Sigmoid colon (tissue), 7 donors: ENCODE measurements around the gene TMEM198. TPM values are rescaled to one million over a fixed set of nuclear protein-coding genes. Genes with fewer than 3 reads are reported as not detected.
A peak's percentile ranks its signal among the peaks of the same experiment; 100 is the strongest.

ENCODE experiments used
- DNase-seq: peaks from one replicate; pipeline ENCODE4 v3.0.0-alpha.2; 2019
- H3K27ac ChIP-seq, 4 donors: fragments of 200-600 bp; sonication (generic); one replicate each; pipeline ENCODE4 v1.5.1; 2016 to 2019; ENCODE audit warnings: mild to moderate bottlenecking in 1 of 4
- H3K27me3 ChIP-seq, 3 donors: fragments of 200-600 bp; sonication (generic); one replicate each; pipeline ENCODE4 v1.5.1; 2019; ENCODE audit warnings: mild to moderate bottlenecking in 1 of 3
- H3K36me3 ChIP-seq, 4 donors: fragments of 200-600 bp; sonication (generic); one replicate each; pipeline ENCODE4 v1.5.1; 2016 to 2019
- H3K4me1 ChIP-seq, 4 donors: fragments of 200-600 bp; sonication (generic); one replicate each; pipeline ENCODE4 v1.5.1; 2017 to 2019
- H3K4me3 ChIP-seq, 4 donors: fragments of 200-600 bp; sonication (generic); one replicate each; pipeline ENCODE4 v1.5.1; 2017 to 2019; ENCODE audit warnings: mild to moderate bottlenecking in 2 of 4, moderate library complexity in 1 of 4
- H3K9me3 ChIP-seq, 4 donors: fragments of 200-600 bp in 3 of 4; sonication (generic) in 3 of 4; one replicate each; pipeline versions ENCODE4 v1.5.1 to v1.6.1; 2013 to 2019
- EP300 ChIP-seq, 4 donors: sonication (generic); formaldehyde crosslinking; IDR thresholded peaks; one replicate each; pipeline ENCODE4 v1.6.1; 2017; ENCODE audit warnings: antibody characterized with exemption in 4 of 4
- POLR2A ChIP-seq, 2 donors: fragments of 450-650 bp; IDR thresholded peaks; one replicate each; pipeline ENCODE4 v1.6.1; 2016; ENCODE audit warnings: antibody characterized with exemption in 2 of 2, mild to moderate bottlenecking in 2 of 2, moderate library complexity in 2 of 2
- POLR2AphosphoS5 ChIP-seq, 4 donors: sonication (generic); formaldehyde crosslinking; IDR thresholded peaks; one replicate each; pipeline ENCODE4 v1.6.1; 2017; ENCODE audit warnings: antibody characterized with exemption in 4 of 4
- WGBS, 2 donors: extraction: QIAGEN DNeasy Blood & Tissue Kit; methylation state at CpG; one replicate each; pipeline ENCODE4 v1.1.7; 2013; 5-methylcytosine and 5-hydroxymethylcytosine counted together
- intact Hi-C: fragments of 100-400 bp; cut with DNase I; formaldehyde crosslinking; loops from one replicate; pipeline ENCODE4 v1.15.1; 2023
- polyA plus RNA-seq, 3 donors: library from polyadenylated mRNA; stranded (reverse); fragments of 200-250 nt; gene quantifications; one replicate each; pipeline ENCODE4 v1.2.3, GENCODE V29; 2013
- total RNA-seq, 4 donors: library from RNA; depleted of rRNA; stranded (reverse); fragments of >200 nt; gene quantifications; one replicate each; pipeline ENCODE4 v1.1.0, GENCODE V29; 2016
- TF ChIP-seq, protein P1 (sequence below), 4 experiments: fragments of 450-650 bp in 3 of 4; fragments of 200-600 bp in 1 of 4; IDR thresholded peaks; one replicate each; pipeline ENCODE4 v1.5.1; 2016 to 2019; ENCODE audit warnings: antibody characterized with exemption in 4 of 4, mild to moderate bottlenecking in 3 of 4, moderate library complexity in 2 of 4
- donor health status: healthy with polysubstance abuse.
- donor health status: Bipolar disorder and iron deficiency.
- donor health status: healthy.

Gene TMEM198
- total and polyA plus RNA-seq, 7 donors, result 0.71 to 3.9 (median 1.6) TPM; not detected in 1

DNA sequence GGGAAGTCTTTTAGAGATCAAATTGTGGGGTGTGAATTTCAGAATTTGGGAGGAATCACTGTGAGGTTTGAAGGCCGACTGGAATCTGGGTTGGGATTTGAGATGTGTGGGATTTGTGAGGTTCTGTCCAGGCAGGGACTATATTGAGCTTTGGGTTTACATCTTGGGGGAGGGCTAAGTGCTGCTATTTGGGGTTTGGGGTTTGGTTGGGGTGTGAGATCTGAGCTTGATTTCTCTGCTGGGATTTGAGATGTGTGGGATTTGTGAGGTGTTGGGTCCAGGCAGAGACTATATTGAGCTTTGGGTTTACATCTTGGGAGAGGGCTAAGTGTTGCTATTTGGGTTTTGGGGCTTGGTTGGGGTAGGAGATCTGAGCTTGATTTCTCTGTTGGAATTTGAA, 44.3 kb upstream of the TMEM198 start:
- peaks cover 0 to 19% (median 11%) of the 10 kb centered on the region in 4 donors for H3K36me3 ChIP-seq
- H3K9me3 ChIP-seq, result no peaks in the 10 kb centered on the region
- peak overlapping the region; percentile 62 to 76 (median 70) for H3K4me3 ChIP-seq
- DNase-seq, result no peak
- no peak overlapping the region for H3K27ac ChIP-seq
- no peaks in the 10 kb centered on the region for H3K27me3 ChIP-seq
- H3K4me1 ChIP-seq, result peaks cover 0 to 53% (median 43%) of the 10 kb centered on the region in 4 donors
- intact Hi-C loops, result loop anchor here (2.0 kb wide), 1 partner anchor 99 kb away; no protein-coding TSS in a partner anchor
- 71 to 79% methylated on average over 1 of the region's 1 CpG for WGBS, 2 donors
- TF ChIP-seq POLR2A (IDR thresholded peaks at IDR 0.05) (no peak), EP300 (IDR thresholded peaks at IDR 0.05) (no peak), POLR2AphosphoS5 (IDR thresholded peaks at IDR 0.05) (no peak)
- TF ChIP-seq, protein P1, sequence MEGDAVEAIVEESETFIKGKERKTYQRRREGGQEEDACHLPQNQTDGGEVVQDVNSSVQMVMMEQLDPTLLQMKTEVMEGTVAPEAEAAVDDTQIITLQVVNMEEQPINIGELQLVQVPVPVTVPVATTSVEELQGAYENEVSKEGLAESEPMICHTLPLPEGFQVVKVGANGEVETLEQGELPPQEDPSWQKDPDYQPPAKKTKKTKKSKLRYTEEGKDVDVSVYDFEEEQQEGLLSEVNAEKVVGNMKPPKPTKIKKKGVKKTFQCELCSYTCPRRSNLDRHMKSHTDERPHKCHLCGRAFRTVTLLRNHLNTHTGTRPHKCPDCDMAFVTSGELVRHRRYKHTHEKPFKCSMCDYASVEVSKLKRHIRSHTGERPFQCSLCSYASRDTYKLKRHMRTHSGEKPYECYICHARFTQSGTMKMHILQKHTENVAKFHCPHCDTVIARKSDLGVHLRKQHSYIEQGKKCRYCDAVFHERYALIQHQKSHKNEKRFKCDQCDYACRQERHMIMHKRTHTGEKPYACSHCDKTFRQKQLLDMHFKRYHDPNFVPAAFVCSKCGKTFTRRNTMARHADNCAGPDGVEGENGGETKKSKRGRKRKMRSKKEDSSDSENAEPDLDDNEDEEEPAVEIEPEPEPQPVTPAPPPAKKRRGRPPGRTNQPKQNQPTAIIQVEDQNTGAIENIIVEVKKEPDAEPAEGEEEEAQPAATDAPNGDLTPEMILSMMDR (IDR thresholded peaks at IDR 0.05), result no peak

DNA sequence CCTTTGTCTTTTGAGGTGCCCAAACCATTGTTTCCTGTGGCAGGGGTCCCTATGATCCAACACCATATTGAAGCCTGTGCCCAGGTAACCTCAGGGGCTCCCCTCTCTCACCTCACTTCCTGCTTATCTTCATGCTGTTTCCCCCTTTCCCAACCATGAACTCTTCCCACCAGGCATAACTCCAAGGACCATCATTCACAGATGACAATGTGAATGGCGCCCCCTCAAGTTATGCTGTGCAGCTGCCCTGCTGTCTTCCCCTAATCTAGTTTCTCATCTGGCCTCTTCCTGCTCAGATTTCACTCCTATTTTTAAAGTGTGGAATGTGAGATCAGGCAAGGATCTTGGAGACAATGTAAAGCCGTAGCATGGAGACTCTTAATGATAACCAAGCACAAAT, 43.7 kb upstream of the TMEM198 start:
- no peak overlapping the region for H3K27ac ChIP-seq
- TF ChIP-seq, protein P1 (IDR thresholded peaks at IDR 0.05), result no peak
- TF ChIP-seq POLR2AphosphoS5 (IDR thresholded peaks at IDR 0.05) (no peak), POLR2A (IDR thresholded peaks at IDR 0.05) (no peak), EP300 (IDR thresholded peaks at IDR 0.05) (no peak)
- DNase-seq, result no peak
- H3K36me3 ChIP-seq, result peaks cover 0 to 23% (median 14%) of the 10 kb centered on the region in 4 donors
- no peaks in the 10 kb centered on the region for H3K27me3 ChIP-seq
- H3K9me3 ChIP-seq, result no peaks in the 10 kb centered on the region
- H3K4me1 ChIP-seq, result peaks cover 0 to 48% (median 38%) of the 10 kb centered on the region in 4 donors
- 96 to 98% methylated on average over 2 of the region's 2 CpGs for WGBS, 2 donors
- no peak overlapping the region for H3K4me3 ChIP-seq
- intact Hi-C loops, result no loop called here

DNA sequence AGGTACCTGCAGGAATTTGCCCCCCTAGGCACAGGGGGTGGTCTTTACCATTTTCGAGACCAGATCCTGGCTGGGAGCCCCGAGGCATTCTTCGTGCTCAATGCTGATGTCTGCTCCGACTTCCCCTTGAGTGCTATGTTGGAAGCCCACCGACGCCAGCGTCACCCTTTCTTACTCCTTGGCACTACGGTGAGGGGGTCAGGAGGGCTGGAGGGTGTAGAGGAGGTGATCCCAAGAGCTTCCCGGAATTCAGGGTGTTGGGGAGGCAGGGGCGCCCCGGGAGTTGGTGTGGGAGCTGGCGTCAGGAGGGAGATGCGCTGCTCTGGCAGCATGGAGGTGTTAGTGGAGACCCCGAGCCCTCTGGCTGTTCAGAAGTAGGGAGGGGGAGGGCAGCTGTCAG, 42.0 kb upstream of the TMEM198 start:
- intact Hi-C loops, result no loop called here
- WGBS, 2 donors, result 96 to 97% methylated on average over 14 of the region's 14 CpGs
- no peaks in the 10 kb centered on the region for H3K9me3 ChIP-seq
- H3K36me3 ChIP-seq, result peaks cover 8 to 38% (median 27%) of the 10 kb centered on the region in 4 donors
- H3K4me1 ChIP-seq, result peaks cover 0 to 31% (median 21%) of the 10 kb centered on the region in 4 donors
- H3K4me3 ChIP-seq, result no peak overlapping the region
- H3K27ac ChIP-seq, result no peak overlapping the region
- TF ChIP-seq POLR2A (IDR thresholded peaks at IDR 0.05) (no peak), POLR2AphosphoS5 (IDR thresholded peaks at IDR 0.05) (no peak), EP300 (IDR thresholded peaks at IDR 0.05) (no peak)
- TF ChIP-seq, protein P1 (IDR thresholded peaks at IDR 0.05), result no peak
- DNase-seq, result no peak
- H3K27me3 ChIP-seq, result no peaks in the 10 kb centered on the region

DNA sequence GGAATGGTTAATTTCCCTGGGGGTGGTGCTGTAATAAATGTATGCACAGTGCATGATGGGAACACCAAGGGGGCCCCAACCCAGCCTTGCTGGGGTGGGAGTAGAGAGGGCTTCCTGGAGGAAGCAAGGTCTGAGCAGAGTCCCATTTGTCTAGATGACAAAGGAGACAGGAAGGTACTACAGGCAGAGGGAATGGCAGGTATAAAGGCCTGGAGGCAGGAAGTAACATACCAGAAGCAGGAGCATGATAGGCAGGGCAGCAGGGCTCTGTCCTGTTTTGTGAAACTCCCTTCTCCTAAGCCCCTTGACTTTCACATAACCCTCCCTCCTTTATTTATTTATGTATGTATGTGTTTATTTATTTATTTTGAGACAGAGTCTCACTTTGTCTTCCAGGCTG, 41.2 kb upstream of the TMEM198 start:
- Histone ChIP-seq H3K27me3 (no peaks in the 10 kb centered on the region), H3K4me3 (no peak overlapping the region), H3K27ac (no peak overlapping the region), H3K9me3 (no peaks in the 10 kb centered on the region), H3K4me1 (peaks cover 0 to 24% (median 13%) of the 10 kb centered on the region in 4 donors), H3K36me3 (peaks cover 8 to 44% (median 27%) of the 10 kb centered on the region in 4 donors)
- intact Hi-C loops, result no loop called here
- DNase-seq, result no peak
- no peak for TF ChIP-seq POLR2AphosphoS5 (IDR thresholded peaks at IDR 0.05)
- no peak for TF ChIP-seq EP300 (IDR thresholded peaks at IDR 0.05)
- TF ChIP-seq, protein P1 (IDR thresholded peaks at IDR 0.05), result no peak
- TF ChIP-seq POLR2A (IDR thresholded peaks at IDR 0.05), result no peak

DNA sequence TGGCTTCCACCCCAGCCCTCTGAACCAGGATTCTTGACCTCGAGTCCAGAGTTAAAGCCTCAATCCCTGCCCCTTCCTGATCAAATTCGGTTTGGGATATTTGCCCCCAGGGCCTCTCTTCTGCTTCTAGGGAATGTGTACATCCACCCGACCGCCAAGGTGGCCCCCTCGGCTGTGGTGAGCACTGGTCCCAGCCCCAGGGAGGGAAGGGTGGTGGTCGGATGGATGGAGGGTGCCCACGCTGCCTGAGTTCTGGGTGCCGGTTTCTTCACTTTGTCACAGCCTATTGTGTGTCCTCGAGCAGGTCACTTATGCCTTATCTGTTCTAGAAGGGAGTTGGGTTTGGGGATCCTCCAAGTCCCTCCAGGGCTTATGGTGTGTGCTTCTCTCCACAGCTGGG, 38.2 kb upstream of the TMEM198 start:
- H3K27me3 ChIP-seq, result peaks cover 0 to 12% (median under 1%) of the 10 kb centered on the region in 3 donors
- DNase-seq, result no peak
- TF ChIP-seq POLR2A (IDR thresholded peaks at IDR 0.05) (no peak), EP300 (IDR thresholded peaks at IDR 0.05) (no peak), POLR2AphosphoS5 (IDR thresholded peaks at IDR 0.05) (no peak)
- TF ChIP-seq, protein P1 (IDR thresholded peaks at IDR 0.05), result no peak
- H3K36me3 ChIP-seq, result peaks cover 8 to 44% (median 27%) of the 10 kb centered on the region in 4 donors
- H3K27ac ChIP-seq, result no peak overlapping the region
- no peak overlapping the region for H3K4me3 ChIP-seq
- 92 to 93% methylated on average over 9 of the region's 9 CpGs for WGBS, 2 donors
- peaks cover 0 to 23% (median 19%) of the 10 kb centered on the region in 4 donors for H3K4me1 ChIP-seq
- H3K9me3 ChIP-seq, result no peaks in the 10 kb centered on the region
- intact Hi-C loops, result no loop called here
